ENCODE data around the gene HELT. TPM values are rescaled to one million over a fixed set of nuclear protein-coding genes. Genes with fewer than 3 reads are reported as not detected.

The HELT gene
- total RNA-seq, 2 experiments from 2014 or later: not detected

GRCh38 chr4:185068837-185069236 is 50.5 kb downstream of the HELT start:
- no peaks in the 10 kb centered on the region for H3K4me1 Mint-ChIP-seq
- H3K27ac Mint-ChIP-seq: no peak overlapping the region
- no peak for DNase-seq
- H3K4me3 Mint-ChIP-seq: no peak overlapping the region
- POLR2A ChIA-PET: no interaction called here
- peaks cover 14% of the 10 kb centered on the region for H3K27me3 Mint-ChIP-seq
- no peaks in the 10 kb centered on the region for H3K9me3 Mint-ChIP-seq
- no peaks in the 10 kb centered on the region for H3K36me3 Mint-ChIP-seq (ENCODE audit: low read depth)
- CTCF ChIA-PET: no interaction called here

Other genes with a start within 250 kb of the HELT start
- 10 to 100 TPM; 14.5 to 15.4 TPM for gene ACSL1, start 192.5 kb upstream of the HELT start, total RNA-seq
- gene SLC25A4, start 124.8 kb downstream of the HELT start, total RNA-seq: 1 to 10 TPM; 2.2 to 2.9 TPM
- 10 to 100 TPM; 32.4 to 44.3 TPM for gene CFAP97, start 185.5 kb downstream of the HELT start, total RNA-seq
- 10 to 100 TPM in 1 of 2 experiments, 1 to 10 TPM in 1; 9.0 to 12.0 TPM for gene SNX25, start 191.1 kb downstream of the HELT start, total RNA-seq